DOHH2 (cell line): ENCODE results near the gene PRDM16.

Experiments used
- EZH2phosphoT487 ChIP-seq: fragments of 200-600 bp; sonication (generic); IDR thresholded peaks from 2 replicates; pipeline ENCODE4 v1.6.1; 2017; ENCODE audit warnings: borderline replicate concordance, mild to moderate bottlenecking, antibody characterized with exemption, low read length, moderate library complexity, mixed read lengths
- TF ChIP-seq, protein P1 (sequence below): fragments of 200-600 bp; sonication (generic); IDR thresholded peaks from one replicate; pipeline ENCODE4 v1.5.1; 2014; ENCODE audit warnings: antibody characterized with exemption, mild to moderate bottlenecking, low read depth, low read length; ENCODE audit not compliant: poor library complexity, severe bottlenecking

DNA sequence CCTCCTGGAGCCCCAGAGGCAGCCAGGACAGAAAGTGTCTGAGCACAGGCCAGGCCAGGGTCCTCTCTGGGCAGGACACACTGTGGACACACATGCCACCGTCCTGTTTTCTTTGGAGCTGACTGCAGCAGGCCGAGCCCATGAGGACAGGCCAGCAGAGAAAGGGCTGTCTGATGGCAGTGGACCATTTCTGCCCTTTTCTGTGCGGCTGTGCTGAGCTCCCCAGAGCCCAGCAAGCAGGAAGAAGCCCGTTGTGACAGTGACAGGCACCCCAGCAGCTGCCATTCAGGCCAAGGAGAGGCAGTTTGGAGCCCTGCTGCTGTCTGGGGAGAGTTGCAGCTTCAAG is 269.7 kb downstream of the PRDM16 start:
- TF ChIP-seq, protein P1, sequence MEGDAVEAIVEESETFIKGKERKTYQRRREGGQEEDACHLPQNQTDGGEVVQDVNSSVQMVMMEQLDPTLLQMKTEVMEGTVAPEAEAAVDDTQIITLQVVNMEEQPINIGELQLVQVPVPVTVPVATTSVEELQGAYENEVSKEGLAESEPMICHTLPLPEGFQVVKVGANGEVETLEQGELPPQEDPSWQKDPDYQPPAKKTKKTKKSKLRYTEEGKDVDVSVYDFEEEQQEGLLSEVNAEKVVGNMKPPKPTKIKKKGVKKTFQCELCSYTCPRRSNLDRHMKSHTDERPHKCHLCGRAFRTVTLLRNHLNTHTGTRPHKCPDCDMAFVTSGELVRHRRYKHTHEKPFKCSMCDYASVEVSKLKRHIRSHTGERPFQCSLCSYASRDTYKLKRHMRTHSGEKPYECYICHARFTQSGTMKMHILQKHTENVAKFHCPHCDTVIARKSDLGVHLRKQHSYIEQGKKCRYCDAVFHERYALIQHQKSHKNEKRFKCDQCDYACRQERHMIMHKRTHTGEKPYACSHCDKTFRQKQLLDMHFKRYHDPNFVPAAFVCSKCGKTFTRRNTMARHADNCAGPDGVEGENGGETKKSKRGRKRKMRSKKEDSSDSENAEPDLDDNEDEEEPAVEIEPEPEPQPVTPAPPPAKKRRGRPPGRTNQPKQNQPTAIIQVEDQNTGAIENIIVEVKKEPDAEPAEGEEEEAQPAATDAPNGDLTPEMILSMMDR, result no peak
- no peak for TF ChIP-seq EZH2phosphoT487
